ENCODE data around the gene PLA2G15.

- TF ChIP-seq CTCF (IDR thresholded peaks at IDR 0.05), result no peak
- no peak for TF ChIP-seq ZBTB21 (CRISPR knock-in tag; IDR thresholded peaks at IDR 0.05; ENCODE audit: borderline replicate concordance)
- TF ChIP-seq NR2C2 (CRISPR knock-in tag; IDR thresholded peaks at IDR 0.05), result no peak
- no peak for TF ChIP-seq EMX1 (CRISPR knock-in tag; IDR thresholded peaks at IDR 0.05)
- TF ChIP-seq MAX (CRISPR knock-in tag; IDR thresholded peaks at IDR 0.05), result no peak
- no peak for TF ChIP-seq TEAD4 (CRISPR knock-in tag; IDR thresholded peaks at IDR 0.05)
- TF ChIP-seq FOXP4 (CRISPR knock-in tag; IDR thresholded peaks at IDR 0.05), result no peak
- no peak for TF ChIP-seq ETV6 (CRISPR knock-in tag; IDR thresholded peaks at IDR 0.05)
- no peak for TF ChIP-seq ATF6 (CRISPR knock-in tag; IDR thresholded peaks at IDR 0.05)
- TF ChIP-seq NFYB (CRISPR knock-in tag; conservative IDR thresholded peaks at IDR 0.05; ENCODE audit: low read depth), result no peak
- no peak for TF ChIP-seq CREM (CRISPR knock-in tag; IDR thresholded peaks at IDR 0.05)
- no peak for TF ChIP-seq TCF7 (CRISPR knock-in tag; IDR thresholded peaks at IDR 0.05; ENCODE audit: low read depth)
- TF ChIP-seq SMAD4 (CRISPR knock-in tag; IDR thresholded peaks at IDR 0.05), result no peak
- no peak for TF ChIP-seq ATF1 (CRISPR knock-in tag; IDR thresholded peaks at IDR 0.05)
Observed at GRCh38 chr16:68252383-68252782, 7.2 kb downstream of the PLA2G15 start.

All from WTC11 (cell line).